ENCODE results near the gene TTC7B. TPM values are rescaled to one million over a fixed set of nuclear protein-coding genes. Genes with fewer than 3 reads are reported as not detected.

The TTC7B gene
- total RNA-seq (2022; extraction: Qiagen RNA extraction): 16.7 to 22.3 TPM (median 21.1 TPM) in 5 replicates

GRCh38 chr14:90815822-90816662 lies at the start of gene TTC7B:
TTC7B (minus strand) TSS chr14:90816430; CDS start chr14:90816295, 135 bp downstream.

Other genes with a start within 250 kb of the TTC7B start
- gene RPS6KA5, start 244.2 kb upstream of the TTC7B start, total RNA-seq (2022; extraction: Qiagen RNA extraction): 2.7 to 3.8 TPM (median 3.6 TPM) in 5 replicates